Coronary artery (tissue), 2 donors: ENCODE data around the gene APLF.

Experiments used
- DNase-seq: peaks from one replicate; pipeline ENCODE4 v3.0.0-alpha.2; 2017; ENCODE audit warnings: low spot score
- H3K27ac ChIP-seq, 2 donors: fragments of 200-600 bp; sonication (generic); one replicate each; pipeline ENCODE4 v1.5.1; 2016 to 2019
- H3K4me3 ChIP-seq: fragments of 200-600 bp; sonication (generic); 2 replicates; pipeline ENCODE4 v1.5.1; 2016; ENCODE audit warnings: mild to moderate bottlenecking, moderate library complexity
- CTCF ChIP-seq: fragments of 200-600 bp; sonication (generic); IDR thresholded peaks from one replicate; pipeline ENCODE4 v1.5.1; 2019; ENCODE audit warnings: antibody characterized with exemption

APLF gene

GRCh38 chr2:68456198-68456597, 11.2 kb upstream of the APLF start:
- Histone ChIP-seq H3K27ac (no peak overlapping the region), H3K4me3 (no peak overlapping the region)
- TF ChIP-seq CTCF, result no peak
- no peak for DNase-seq

- TF ChIP-seq CTCF, result no peak
- Histone ChIP-seq H3K27ac (no peak overlapping the region), H3K4me3 (no peak overlapping the region)
- DNase-seq, result no peak
Measured at GRCh38 chr2:68458981-68459380, 8.4 kb upstream of the APLF start.

- Histone ChIP-seq H3K27ac (no peak overlapping the region), H3K4me3 (no peak overlapping the region)
- no peak for DNase-seq
- peak; percentile 51 for TF ChIP-seq CTCF
Measured at GRCh38 chr2:68463287-68463877, 4.0 kb upstream of the APLF start.

- no peak overlapping the region for H3K27ac ChIP-seq
- no peak for DNase-seq
- H3K4me3 ChIP-seq, result no peak overlapping the region
- no peak for TF ChIP-seq CTCF
Measured at GRCh38 chr2:68464651-68465050, 2.7 kb upstream of the APLF start.

- DNase-seq, result no peak
- no peak overlapping the region for H3K27ac ChIP-seq
- H3K4me3 ChIP-seq, result no peak overlapping the region
- TF ChIP-seq CTCF, result no peak
Measured at GRCh38 chr2:68465081-68465916, 2.1 kb upstream of the APLF start.

GRCh38 chr2:68466361-68466777, 1.0 kb upstream of the APLF start:
- no peak for TF ChIP-seq CTCF
- Histone ChIP-seq H3K4me3 (peak overlapping the region; percentile 79), H3K27ac (peak overlapping the region; percentile 83 to 89)
- no peak for DNase-seq

GRCh38 chr2:68466778-68467076, 658 bp upstream of the APLF start:
- Histone ChIP-seq H3K4me3 (peak overlapping the region; percentile 79), H3K27ac (peak overlapping the region; percentile 83 to 89)
- TF ChIP-seq CTCF, result no peak
- no peak for DNase-seq
